Measurements from ENCODE around the gene VGLL4.
"Not testable (repeated sequence)": the region's sequence is repeated elsewhere in the genome, so short reads cannot be mapped to it uniquely, and the experiment has no call there.

VGLL4 gene

DNA sequence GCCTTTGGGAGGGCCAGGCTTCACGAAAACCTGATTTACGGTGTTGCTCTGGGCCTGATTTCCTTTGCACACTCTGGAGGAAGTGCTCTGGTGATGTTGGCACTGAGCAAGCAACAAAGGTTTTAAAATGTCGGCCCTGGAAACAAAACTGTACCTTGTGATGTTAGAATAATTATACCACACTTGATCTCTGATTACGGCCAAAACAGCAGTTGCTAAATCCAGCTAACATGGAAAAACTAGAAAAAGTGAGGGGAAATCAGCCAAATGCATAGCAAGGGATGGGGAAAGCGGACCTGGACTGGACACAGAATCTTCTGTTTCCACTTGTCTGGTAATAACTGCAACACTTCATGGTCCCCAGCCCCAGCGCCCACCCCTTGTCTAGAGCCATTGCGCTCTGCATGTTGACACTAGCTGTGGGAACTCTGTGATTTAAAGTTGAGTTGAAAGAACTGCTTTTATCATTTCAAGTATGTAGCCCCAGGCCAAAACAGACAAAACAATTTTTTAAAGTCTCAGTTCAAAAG lies 120.1 kb downstream of the VGLL4 start:
- FAIRE-seq (no peak), DNase-seq (ENCODE audit: insufficient read length, low spot score) (no peak)
- no peak for TF ChIP-seq POLR2A (IDR thresholded peaks at IDR 0.05; ENCODE audit: low read depth, low read length)

- FAIRE-seq (no peak), DNase-seq (ENCODE audit: insufficient read length, low spot score) (no peak)
- TF ChIP-seq POLR2A (IDR thresholded peaks at IDR 0.05; ENCODE audit: low read depth, low read length), result no peak
These were observed 120.7 kb downstream of the VGLL4 start for GRCh38 chr3:11522953-11523571.

GRCh38 chr3:11522398-11522715 lies 121.4 kb downstream of the VGLL4 start:
- peak; percentile 69 for FAIRE-seq
- no peak for TF ChIP-seq POLR2A (IDR thresholded peaks at IDR 0.05; ENCODE audit: low read depth, low read length)
- peak; percentile 49 for DNase-seq (ENCODE audit: insufficient read length, low spot score)

DNA sequence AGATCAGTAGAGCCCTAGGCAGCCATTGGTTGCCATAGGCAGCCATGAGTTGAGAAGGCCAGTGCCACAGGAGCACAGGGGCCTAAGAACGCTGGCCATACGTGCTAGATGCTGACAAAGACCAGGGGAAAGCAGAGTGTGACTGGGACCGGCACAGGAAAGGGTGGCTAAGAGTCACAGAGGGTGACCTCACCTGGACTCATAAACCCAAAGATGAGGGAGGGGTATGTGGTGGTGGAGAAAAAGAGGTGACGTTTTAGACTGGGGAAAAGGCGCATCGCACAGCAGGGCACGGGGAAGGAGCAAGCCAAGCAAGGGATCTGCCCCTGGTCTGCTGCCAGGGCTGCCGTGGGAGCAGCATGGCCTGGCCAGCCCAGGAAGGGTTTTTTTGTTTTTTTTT lies 122.5 kb downstream of the VGLL4 start:
- no peak for DNase-seq (ENCODE audit: insufficient read length, low spot score)
- FAIRE-seq, result no peak
- no peak for TF ChIP-seq POLR2A (IDR thresholded peaks at IDR 0.05; ENCODE audit: low read depth, low read length)

- FAIRE-seq (no peak), DNase-seq (ENCODE audit: insufficient read length, low spot score) (no peak)
These were observed 126.1 kb downstream of the VGLL4 start for GRCh38 chr3:11517601-11518000.

GRCh38 chr3:11514191-11514821 lies 129.4 kb downstream of the VGLL4 start:
- FAIRE-seq (peak; percentile 93), DNase-seq (ENCODE audit: insufficient read length, low spot score) (peak; percentile 78)
- TF ChIP-seq POLR2A (IDR thresholded peaks at IDR 0.05; ENCODE audit: low read depth, low read length), result no peak

More at GRCh38 chr3:11517601-11518000, 126.1 kb downstream of the VGLL4 start:
- TF ChIP-seq POLR2A (IDR thresholded peaks at IDR 0.05; ENCODE audit: low read depth, low read length), result no peak

- TF ChIP-seq POLR2A (IDR thresholded peaks at IDR 0.05; ENCODE audit: low read depth, low read length), result no peak
- no peak for FAIRE-seq
These were observed 129.9 kb downstream of the VGLL4 start for GRCh38 chr3:11513817-11514135.

GRCh38 chr3:11513125-11513816 lies 130.4 kb downstream of the VGLL4 start:
- DNase-seq (ENCODE audit: insufficient read length, low spot score); FAIRE-seq: not testable (repeated sequence)

More at GRCh38 chr3:11513817-11514135, 129.9 kb downstream of the VGLL4 start:
- DNase-seq (ENCODE audit: insufficient read length, low spot score), result no peak

DNA sequence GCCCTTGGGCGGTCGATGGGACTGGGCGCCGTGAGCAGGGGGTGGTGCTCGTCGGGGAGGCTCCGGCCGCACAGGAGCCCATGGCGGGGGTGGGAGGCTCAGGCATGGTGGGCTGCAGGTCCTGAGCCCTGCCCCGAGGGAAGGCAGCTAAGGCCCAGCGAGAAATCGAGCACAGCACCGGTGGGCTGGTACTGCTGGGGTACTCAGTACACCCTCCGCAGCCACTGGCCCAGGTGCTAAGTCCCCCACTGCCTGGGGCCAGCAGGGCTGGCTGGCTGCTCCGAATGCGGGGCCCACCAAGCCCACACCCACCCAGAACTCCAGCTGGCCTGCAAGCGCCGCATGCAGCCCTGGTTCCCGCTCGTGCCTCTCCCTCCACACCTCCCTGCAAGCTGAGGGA lies 132.1 kb downstream of the VGLL4 start:
- DNase-seq (ENCODE audit: insufficient read length, low spot score); FAIRE-seq: not testable (repeated sequence)

DNA sequence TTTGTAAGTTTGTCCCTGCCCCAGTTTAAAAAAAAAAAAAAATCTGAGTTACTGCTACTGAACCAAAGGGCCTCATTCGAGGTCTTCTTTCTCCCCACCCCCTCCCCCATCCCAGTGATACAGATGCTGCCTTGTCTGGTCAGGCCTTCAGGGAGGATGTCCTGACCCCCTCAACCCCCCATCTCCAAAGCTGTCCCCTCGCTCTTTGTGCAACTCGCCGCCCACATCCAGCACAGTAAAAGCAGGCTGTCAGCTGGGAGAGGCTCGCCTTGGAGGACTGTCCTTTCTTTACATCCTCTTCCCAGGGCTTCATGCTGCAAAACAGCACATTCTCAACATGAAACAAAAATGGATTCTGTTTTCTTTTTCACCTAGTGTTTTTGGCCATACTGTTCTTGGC lies 133.4 kb downstream of the VGLL4 start:
- no peak for TF ChIP-seq POLR2A (IDR thresholded peaks at IDR 0.05; ENCODE audit: low read depth, low read length)
- DNase-seq (ENCODE audit: insufficient read length, low spot score), result no peak
- FAIRE-seq, result no peak

- FAIRE-seq (no peak), DNase-seq (ENCODE audit: insufficient read length, low spot score) (no peak)
- TF ChIP-seq POLR2A (IDR thresholded peaks at IDR 0.05; ENCODE audit: low read depth, low read length), result no peak
These were observed 133.7 kb downstream of the VGLL4 start for GRCh38 chr3:11510001-11510340.

DNA sequence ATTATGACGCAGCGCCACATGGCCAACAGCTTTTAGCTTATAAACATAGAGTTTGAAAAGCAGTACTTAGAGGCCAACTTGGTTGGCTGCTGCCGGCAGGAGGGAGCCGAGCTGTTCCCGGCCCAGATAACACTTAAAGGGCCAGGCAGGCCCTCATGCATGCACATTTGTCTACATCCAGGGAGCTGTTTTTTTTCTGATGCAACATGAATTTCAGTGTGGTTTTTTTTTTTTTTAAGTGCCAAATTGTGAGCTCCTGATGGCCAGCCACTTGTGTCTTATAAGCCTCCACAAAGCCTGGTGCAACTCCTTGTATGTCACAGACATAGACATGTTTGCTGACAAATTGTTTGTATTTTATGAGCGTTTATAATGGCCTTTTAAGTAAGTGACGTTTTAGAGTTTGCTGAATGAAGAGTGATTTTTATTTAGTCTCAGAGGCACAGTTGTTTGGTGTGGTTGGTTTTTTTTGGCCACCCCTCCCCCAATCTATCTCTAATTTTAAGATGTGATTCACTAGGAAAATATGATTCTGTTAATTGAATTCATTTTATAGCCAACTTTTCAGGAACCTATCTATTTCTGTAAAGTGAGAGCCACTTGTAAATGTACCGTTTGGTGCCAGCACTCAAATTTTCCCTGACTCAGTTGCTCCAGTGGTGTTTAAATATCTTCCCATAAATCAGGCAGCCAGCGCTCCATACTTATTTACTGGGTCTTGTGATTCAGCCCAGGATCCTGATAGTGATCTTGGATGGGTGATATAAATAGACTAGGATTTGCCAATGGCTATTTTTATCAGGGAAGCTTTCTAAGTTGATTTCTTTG lies 134.3 kb downstream of the VGLL4 start:
- no peak for TF ChIP-seq POLR2A (IDR thresholded peaks at IDR 0.05; ENCODE audit: low read depth, low read length)
- DNase-seq (ENCODE audit: insufficient read length, low spot score), result peak; percentile 56
- FAIRE-seq, result peak; percentile 65

GRCh38 chr3:11508346-11509172 lies 135.2 kb downstream of the VGLL4 start:
- no peak for TF ChIP-seq POLR2A (IDR thresholded peaks at IDR 0.05; ENCODE audit: low read depth, low read length)
- no peak for DNase-seq (ENCODE audit: insufficient read length, low spot score)
- no peak for FAIRE-seq
